CD4-positive, alpha-beta T cell (primary cell): ENCODE results near the gene PRAMEF13. TPM values are rescaled to one million over a fixed set of nuclear protein-coding genes. Genes with fewer than 3 reads are reported as not detected.
"Not testable (repeated sequence)": the region's sequence is repeated elsewhere in the genome, so short reads cannot be mapped to it uniquely, and the experiment has no call there.

Source experiments
- ATAC-seq: fragments of 200-7000 bp; cut with Tn5 transposase; one replicate; pipeline ENCODE4 v1.10.0; 2022; ENCODE audit warnings: mild to moderate bottlenecking; ENCODE audit not compliant: poor library complexity
- CTCF ChIA-PET: fragments of 350-600 bp; sonication (Branson Sonifier 250); formaldehyde crosslinking; loops from one replicate; lab custom pipeline; 2021; ENCODE audit warnings: antibody characterized with exemption, inconsistent platforms; lab: Charles Lee
- POLR2A ChIA-PET: fragments of 350-600 bp; sonication (Branson Sonifier 250); formaldehyde crosslinking; loops from one replicate; lab custom pipeline; 2021; ENCODE audit warnings: antibody characterized with exemption, inconsistent platforms; lab: Charles Lee
- DNase-seq, 14 experiments: peaks; one replicate each; pipeline ENCODE4 v3.0.0-alpha.2; 2013 to 2020; ENCODE audit warnings: mixed read lengths in 2 of 14
- H3K27ac ChIP-seq, 2 donors: one replicate each; pipeline versions ENCODE4 v1.5.1 to v1.7.0; 2013; ENCODE audit warnings: low read length in 2 of 2, low read depth in 1 of 2, mild to moderate bottlenecking in 1 of 2
- H3K27me3 ChIP-seq, 2 experiments: 1 replicate in 1 of 2; 2 replicates in 1 of 2; pipeline versions ENCODE4 v1.6.1 to v1.7.0; 2013; ENCODE audit warnings: low read length in 2 of 2, control low read depth in 1 of 2, mild to moderate bottlenecking in 1 of 2, moderate library complexity in 1 of 2; ENCODE audit not compliant: insufficient read depth in 2 of 2, control insufficient read depth in 1 of 2
- H3K36me3 ChIP-seq: one replicate; pipeline ENCODE4 v1.6.1; 2013; ENCODE audit warnings: low read length, control low read depth; ENCODE audit not compliant: insufficient read depth
- H3K4me1 ChIP-seq: one replicate; pipeline ENCODE4 v1.6.1; 2013; ENCODE audit warnings: low read length, control low read depth; ENCODE audit not compliant: insufficient read depth
- H3K4me3 ChIP-seq: one replicate; pipeline ENCODE4 v1.5.1; 2013; ENCODE audit warnings: mild to moderate bottlenecking, low read length, moderate library complexity
- H3K9me3 ChIP-seq, 2 experiments: 1 replicate in 1 of 2; 2 replicates in 1 of 2; pipeline versions ENCODE4 v1.6.1 to v1.7.0; 2013; ENCODE audit warnings: low read length in 2 of 2, mild to moderate bottlenecking in 2 of 2, control low read depth in 1 of 2, moderate library complexity in 1 of 2; ENCODE audit not compliant: control insufficient read depth in 1 of 2, insufficient read depth in 1 of 2
- H3K27ac Mint-ChIP-seq: one replicate; pipeline ENCODE4 v1.8.0; 2020; ENCODE audit warnings: mixed read lengths
- H3K27me3 Mint-ChIP-seq: one replicate; pipeline ENCODE4 v1.8.0; 2021; ENCODE audit warnings: mixed read lengths
- H3K36me3 Mint-ChIP-seq: one replicate; pipeline ENCODE4 v1.8.0; 2021; ENCODE audit warnings: low read depth, mixed read lengths
- H3K4me1 Mint-ChIP-seq: one replicate; pipeline ENCODE4 v1.8.0; 2021; ENCODE audit warnings: low read depth, mixed read lengths
- H3K4me3 Mint-ChIP-seq: one replicate; pipeline ENCODE4 v1.8.0; 2020; ENCODE audit warnings: mild to moderate bottlenecking, mixed read lengths
- H3K9me3 Mint-ChIP-seq: one replicate; pipeline ENCODE4 v1.8.0; 2020; ENCODE audit warnings: mixed read lengths
- intact Hi-C, 2 experiments: fragments of 100-400 bp; cut with DNase I in 1 of 2; cut with micrococcal nuclease in 1 of 2; formaldehyde crosslinking; loops; one replicate each; pipeline versions ENCODE4 v1.15.1 to v1.9.0; 2023 to 2025; cut with DNase I, micrococcal nuclease
- total RNA-seq, 174 experiments: library from RNA in 2 of 174; stranded (reverse) in 2 of 174; gene quantifications; one replicate each; pipeline ENCODE4 v1.2.3 and lab custom pipeline; 2021 to 2026

The PRAMEF13 gene
- total RNA-seq, 2 experiments from 2014 or later, result not detected

- H3K27me3 Mint-ChIP-seq, H3K27ac ChIP-seq, H3K9me3 Mint-ChIP-seq, H3K27me3 ChIP-seq, H3K27ac Mint-ChIP-seq, H3K4me3 ChIP-seq, H3K36me3 Mint-ChIP-seq, DNase-seq, CTCF ChIA-PET, intact Hi-C loops, H3K9me3 ChIP-seq, H3K4me1 ChIP-seq, H3K36me3 ChIP-seq, H3K4me1 Mint-ChIP-seq, H3K4me3 Mint-ChIP-seq, ATAC-seq, POLR2A ChIA-PET: not testable (repeated sequence)
Observed at GRCh38 chr1:13234057-13234456, 32.8 kb upstream of the PRAMEF13 start.

GRCh38 chr1:13232056-13232455 lies 30.8 kb upstream of the PRAMEF13 start:
- H3K36me3 ChIP-seq, H3K27ac ChIP-seq, intact Hi-C loops, H3K36me3 Mint-ChIP-seq, POLR2A ChIA-PET, H3K27ac Mint-ChIP-seq, H3K27me3 ChIP-seq, ATAC-seq, H3K4me3 ChIP-seq, H3K9me3 Mint-ChIP-seq, CTCF ChIA-PET, DNase-seq, H3K4me3 Mint-ChIP-seq, H3K9me3 ChIP-seq, H3K4me1 ChIP-seq, H3K4me1 Mint-ChIP-seq: not testable (repeated sequence)
- H3K27me3 Mint-ChIP-seq, result peaks cover 17% of the 10 kb centered on the region

- H3K4me3 ChIP-seq, H3K4me1 ChIP-seq, POLR2A ChIA-PET, CTCF ChIA-PET, H3K36me3 Mint-ChIP-seq, H3K27ac Mint-ChIP-seq, DNase-seq, H3K9me3 ChIP-seq, H3K4me3 Mint-ChIP-seq, H3K27me3 ChIP-seq, H3K36me3 ChIP-seq, H3K4me1 Mint-ChIP-seq, H3K27ac ChIP-seq, intact Hi-C loops, ATAC-seq, H3K9me3 Mint-ChIP-seq: not testable (repeated sequence)
- H3K27me3 Mint-ChIP-seq, result peaks cover 19% of the 10 kb centered on the region
Observed at GRCh38 chr1:13231061-13231750, 30.0 kb upstream of the PRAMEF13 start.

GRCh38 chr1:13230601-13231000 lies 29.4 kb upstream of the PRAMEF13 start:
- H3K4me1 ChIP-seq, H3K4me1 Mint-ChIP-seq, H3K27me3 ChIP-seq, H3K27ac ChIP-seq, H3K36me3 Mint-ChIP-seq, H3K4me3 Mint-ChIP-seq, ATAC-seq, H3K36me3 ChIP-seq, intact Hi-C loops, DNase-seq, H3K9me3 ChIP-seq, H3K27ac Mint-ChIP-seq, H3K4me3 ChIP-seq, CTCF ChIA-PET, H3K9me3 Mint-ChIP-seq: not testable (repeated sequence)
- peaks cover 22% of the 10 kb centered on the region for H3K27me3 Mint-ChIP-seq
- POLR2A ChIA-PET, result interaction anchor here (0.7 kb wide), 1 partner anchor 146 kb away, joined by 3 read pairs; no protein-coding TSS in a partner anchor

- peaks cover 22% of the 10 kb centered on the region for H3K27me3 Mint-ChIP-seq
- H3K4me1 ChIP-seq, H3K27ac Mint-ChIP-seq, H3K27me3 ChIP-seq, H3K27ac ChIP-seq, H3K4me1 Mint-ChIP-seq, H3K36me3 Mint-ChIP-seq, H3K9me3 ChIP-seq, intact Hi-C loops, H3K4me3 Mint-ChIP-seq, H3K4me3 ChIP-seq, DNase-seq, ATAC-seq, H3K36me3 ChIP-seq, H3K9me3 Mint-ChIP-seq, CTCF ChIA-PET: not testable (repeated sequence)
- POLR2A ChIA-PET, result interaction anchor here (0.7 kb wide), 1 partner anchor 147 kb away, joined by 3 read pairs; no protein-coding TSS in a partner anchor
Observed at GRCh38 chr1:13230096-13230495, 28.9 kb upstream of the PRAMEF13 start.
